Activated T-cell treated with anti-CD3 and anti-CD28 coated beads for 24 hours (primary cell): Measurements from ENCODE around the gene SGMS1.

Source experiments
- DNase-seq: peaks from one replicate; pipeline ENCODE4 v3.0.0-alpha.2; 2020; ENCODE audit warnings: low read depth

SGMS1 gene

DNA sequence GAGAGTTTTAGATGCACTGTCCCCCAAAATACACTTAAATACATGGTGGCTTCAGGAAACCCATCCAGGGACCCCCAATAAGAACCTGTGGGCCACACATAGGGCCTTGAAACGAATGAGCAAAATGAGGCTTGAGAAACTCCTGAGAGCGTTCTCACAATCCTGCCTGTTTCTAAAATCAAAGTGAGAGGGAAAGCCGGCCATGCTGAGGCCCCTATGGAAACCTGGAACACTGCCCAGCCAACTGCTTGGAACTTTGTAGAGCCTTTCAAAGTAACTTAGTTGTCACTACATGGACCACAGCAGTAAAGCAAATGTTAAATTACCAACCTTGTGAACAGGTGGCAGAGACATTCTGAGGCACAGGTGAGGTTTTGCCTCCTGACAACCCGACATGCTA, 13.4 kb downstream of the SGMS1 start:
- DNase-seq, result no peak

DNA sequence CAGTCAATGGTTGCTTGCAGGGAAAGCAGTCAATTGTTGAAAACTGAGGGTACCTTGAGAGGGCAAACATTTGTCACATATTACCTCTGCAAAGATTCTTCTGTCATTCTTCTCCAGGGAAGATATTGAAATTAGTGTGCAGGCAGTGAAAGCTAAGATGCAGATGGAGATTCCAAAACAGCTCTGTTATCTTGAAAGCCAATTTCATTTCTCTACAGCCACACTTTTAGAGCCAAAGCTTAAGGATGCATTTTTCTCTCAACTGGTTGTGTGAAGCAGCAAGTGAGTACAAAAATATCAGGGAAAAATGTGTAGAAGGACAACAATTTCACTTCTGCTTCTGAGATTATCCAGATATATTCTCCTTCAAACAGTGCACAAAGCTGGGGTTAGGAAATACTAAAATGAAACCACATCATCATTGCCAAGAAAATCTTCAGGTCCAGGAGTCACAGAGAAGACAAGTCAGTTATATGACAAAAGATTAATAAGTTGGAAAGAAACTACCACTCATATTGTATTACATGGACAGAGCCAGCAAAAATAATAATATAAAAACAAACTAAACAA, 16.3 kb downstream of the SGMS1 start:
- DNase-seq, result no peak

DNA sequence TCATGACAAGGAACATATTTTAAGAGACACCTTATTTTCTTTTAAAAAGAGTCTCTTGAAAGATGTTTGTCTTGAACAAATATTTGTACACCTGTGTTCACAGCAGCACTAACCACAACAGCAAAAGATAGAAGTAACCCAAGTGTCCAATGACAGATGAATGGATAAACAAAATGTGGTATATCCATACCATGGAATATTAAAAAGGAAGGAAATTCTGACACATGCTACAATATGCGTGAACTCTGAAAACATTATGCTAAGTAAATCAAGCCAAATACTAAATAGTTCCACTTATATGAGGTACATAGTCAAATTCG, 17.8 kb downstream of the SGMS1 start:
- no peak for DNase-seq

DNA sequence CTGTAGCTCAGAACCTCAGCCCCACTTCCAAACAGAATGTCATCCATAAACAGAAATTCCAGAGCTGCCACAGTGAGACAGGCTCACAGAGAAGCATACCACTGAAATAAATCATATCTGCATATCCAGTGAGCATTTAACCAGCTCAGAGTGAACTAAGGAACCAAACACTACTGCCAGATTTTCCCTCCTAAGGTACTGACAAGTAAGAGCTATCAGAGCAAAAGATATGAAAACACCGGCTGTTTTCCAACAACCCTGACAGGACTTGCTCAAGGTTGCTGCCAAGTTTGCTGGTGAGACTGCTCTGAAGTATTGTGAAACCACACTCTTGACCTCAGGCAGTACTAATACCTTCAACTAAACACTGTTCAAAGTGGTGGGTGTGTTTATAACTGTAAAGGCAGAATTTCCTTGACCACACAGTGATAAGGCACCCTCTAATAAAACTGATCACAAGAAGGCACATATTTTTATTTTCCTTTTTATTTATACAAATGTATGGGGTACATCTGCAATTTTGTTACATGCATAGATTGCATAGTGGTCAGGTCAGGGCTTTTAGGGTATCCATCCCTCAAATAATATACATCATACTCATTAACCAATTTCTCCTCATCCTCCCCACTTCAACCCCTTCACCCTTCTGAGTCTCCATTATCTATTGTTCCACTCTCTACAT, 18.3 kb downstream of the SGMS1 start:
- DNase-seq, result no peak

DNA sequence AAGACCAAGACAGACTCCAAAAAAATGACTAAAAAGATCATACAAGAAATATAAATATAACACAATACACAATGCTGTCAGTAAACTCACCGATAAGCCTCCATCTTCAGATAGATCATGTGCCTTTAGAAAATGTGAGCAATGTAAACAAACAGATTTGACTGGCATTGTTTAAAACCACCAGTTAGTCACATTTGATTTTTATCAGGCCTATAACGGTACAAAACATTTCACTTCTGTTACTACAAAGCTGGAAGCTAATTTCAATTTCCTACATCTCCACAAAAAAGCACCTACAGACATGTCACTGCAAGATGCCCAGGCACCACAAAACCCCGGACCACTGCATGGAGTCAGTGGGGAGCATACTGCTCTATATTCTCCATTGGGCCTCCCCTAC, 18.9 kb downstream of the SGMS1 start:
- no peak for DNase-seq

DNA sequence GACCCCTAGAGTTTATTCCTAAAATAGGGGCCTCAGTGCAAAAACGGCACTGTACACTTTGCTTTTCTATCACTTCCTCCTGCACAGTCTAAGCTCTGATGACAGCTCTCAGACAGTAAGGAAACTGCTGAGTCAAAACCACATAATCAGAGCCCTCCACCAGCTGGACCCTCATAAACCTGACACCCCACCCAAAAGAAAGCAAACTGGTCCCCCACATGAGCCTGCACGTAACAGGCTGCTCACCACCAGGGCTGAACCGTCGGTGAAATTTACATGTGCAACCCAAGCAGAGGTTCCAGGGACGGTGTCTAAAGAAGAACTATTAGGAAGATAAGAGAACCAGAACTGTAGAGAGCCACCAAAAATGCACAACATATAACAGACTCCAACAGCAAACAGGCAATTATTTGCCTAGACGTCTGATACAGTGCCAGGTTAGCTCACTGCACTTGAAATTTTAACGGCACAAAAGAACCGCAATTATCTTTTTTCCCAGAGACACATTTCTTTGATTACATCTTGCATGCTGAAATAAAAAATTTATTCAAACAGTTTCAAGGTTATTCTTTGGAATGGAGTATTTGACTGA, 19.6 kb downstream of the SGMS1 start:
- DNase-seq, result no peak

DNA sequence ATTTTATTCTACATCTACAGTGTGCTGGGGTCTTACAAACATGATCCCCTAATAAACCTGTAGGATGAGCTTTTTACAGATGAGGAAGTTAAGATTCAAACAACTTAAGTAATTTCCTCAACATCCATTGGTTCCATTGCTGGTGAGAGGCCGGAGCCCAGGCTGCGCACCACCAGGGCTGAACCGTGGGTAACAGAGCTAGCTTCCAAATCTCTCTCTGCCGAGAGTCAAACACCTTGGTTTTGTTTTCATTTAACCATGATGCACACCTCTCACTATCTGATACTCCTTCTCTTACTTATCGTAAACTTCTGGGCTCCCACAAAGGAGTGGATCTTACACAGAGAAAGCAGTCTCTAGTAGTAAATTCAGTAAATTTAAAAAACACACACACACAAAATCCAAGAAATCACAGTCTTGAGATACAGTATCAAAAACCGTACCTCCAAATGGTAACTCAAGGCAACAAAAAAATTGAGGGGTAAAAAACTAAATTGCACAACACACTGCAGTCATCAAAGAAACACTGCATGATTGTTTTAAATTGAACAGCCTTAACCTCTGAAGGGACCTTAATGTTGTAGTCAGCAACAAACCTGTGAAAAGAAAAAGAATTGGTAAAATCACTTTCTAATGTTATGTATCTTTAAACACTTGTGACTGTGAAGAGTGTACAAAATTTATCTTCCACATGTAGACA, 20.5 kb downstream of the SGMS1 start:
- DNase-seq, result no peak

DNA sequence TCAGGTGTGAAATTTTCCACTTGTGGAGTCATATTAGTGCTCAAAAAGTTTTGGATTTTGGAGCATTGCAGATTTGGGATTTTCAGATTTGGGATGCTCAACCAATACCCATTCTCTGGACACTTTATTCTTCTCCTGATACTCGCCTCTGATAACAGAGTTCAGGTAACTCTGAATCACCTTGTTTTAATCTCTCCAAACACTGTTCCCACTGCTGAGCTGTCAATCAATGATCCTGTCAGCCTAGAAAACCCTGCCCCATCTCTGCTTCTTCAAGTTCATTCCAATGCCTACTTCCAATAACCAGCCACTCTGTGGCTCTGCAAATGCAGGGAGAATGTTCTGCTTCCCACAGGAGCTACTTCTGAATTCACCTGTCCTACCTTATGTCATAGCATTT, 21.8 kb downstream of the SGMS1 start:
- DNase-seq, result no peak

DNA sequence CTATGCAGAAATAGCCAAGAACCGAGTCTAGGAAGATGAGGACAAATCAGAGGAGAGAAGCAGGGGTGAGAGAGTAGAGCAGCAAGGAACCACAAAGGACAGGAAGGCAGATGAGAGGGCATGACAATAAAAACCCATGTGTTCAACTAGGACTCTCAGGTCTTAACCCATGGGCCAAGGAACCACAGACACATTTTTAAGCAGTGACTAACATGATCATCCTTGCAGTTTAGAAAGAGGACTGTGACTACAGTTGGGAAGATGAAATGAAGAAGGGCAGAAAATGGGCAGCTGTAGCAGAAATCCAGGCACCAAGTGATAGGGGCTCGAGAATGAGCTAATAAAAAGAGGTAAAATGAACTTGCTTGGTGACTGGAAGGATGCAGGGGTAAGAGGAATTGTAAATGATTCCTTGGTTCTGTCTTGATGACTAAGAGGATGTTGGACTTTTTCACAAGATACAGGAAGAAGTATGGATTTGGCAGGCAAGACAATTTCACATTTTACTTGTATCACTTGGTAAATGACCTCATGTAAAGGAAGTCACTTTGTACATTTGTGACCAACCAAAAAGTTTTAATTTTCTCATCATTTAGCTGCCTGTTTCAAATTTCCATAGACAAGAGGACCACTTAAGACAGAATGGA, 22.8 kb downstream of the SGMS1 start:
- DNase-seq, result no peak

DNA sequence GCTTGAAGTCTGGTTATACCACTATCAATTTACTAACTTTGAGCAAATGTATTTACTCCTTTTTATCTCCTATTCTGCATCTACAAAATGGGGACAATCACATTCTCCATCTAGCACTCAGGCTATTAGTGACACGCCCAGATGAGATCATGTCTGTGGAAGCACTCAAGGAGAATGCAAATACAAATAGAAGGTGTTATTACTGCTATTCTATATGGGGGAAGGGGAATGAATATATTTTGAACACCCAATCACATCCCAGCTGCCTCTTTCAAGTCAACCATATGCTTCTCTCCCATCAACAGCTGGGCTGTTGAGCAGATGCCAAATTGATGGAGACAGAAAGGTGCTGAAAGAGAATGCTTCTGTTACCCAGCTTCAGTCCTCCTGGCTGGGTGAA, 23.5 kb downstream of the SGMS1 start:
- DNase-seq, result no peak

DNA sequence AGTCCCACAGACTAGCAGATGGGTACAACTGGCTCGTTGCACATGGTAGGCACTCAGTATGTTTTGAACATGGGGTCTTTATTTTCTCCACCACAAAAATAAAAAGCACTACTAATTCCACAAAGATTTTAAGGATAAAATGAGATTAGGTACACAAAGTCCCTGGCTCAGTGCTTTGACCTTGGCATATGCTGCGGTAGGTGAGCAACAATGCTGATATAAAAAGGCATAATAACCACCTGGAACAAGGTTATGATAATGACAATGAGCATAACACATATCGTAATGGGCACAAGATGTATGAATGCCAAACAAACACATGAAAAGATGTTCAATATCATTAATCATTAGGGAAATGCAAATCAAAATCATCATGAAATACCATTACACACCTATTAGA, 26.9 kb downstream of the SGMS1 start:
- DNase-seq, result no peak

DNA sequence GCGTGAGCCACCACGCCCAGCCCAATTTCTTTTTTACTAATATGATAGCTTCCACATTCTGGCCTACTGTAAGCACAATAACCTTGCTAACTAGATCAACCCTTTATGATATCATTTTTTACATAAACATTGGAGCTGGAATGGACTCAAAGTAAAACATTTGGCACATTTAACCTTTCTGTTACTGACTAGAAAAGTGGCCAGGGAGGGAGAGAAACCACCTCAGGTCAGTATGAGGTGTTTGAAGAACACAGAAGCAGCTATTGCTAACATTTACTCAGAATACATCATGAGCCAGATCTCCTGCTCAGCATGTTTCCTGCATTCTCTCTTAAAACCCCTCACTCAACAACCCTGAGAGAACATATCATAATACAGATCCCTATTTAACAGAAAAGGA, 27.3 kb downstream of the SGMS1 start:
- no peak for DNase-seq

DNA sequence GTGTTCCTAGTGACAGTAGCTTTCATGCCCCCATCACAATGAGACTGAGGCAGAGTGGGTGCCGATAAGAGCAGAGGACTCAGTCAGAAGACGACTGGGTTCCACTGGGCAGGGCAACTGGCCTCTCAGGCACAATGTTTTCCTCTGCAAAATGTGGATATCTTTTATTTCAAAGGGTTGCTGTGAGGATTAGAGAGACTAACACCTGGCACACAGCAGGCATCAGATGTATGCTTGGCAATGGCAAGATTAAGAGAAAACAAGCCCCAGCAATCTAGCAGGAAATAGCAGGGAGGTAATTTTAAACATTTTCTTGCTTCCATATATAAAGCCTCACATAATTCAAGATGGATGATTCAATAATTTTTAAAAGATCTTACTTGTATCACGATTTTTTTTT, 28.0 kb downstream of the SGMS1 start:
- DNase-seq, result no peak

DNA sequence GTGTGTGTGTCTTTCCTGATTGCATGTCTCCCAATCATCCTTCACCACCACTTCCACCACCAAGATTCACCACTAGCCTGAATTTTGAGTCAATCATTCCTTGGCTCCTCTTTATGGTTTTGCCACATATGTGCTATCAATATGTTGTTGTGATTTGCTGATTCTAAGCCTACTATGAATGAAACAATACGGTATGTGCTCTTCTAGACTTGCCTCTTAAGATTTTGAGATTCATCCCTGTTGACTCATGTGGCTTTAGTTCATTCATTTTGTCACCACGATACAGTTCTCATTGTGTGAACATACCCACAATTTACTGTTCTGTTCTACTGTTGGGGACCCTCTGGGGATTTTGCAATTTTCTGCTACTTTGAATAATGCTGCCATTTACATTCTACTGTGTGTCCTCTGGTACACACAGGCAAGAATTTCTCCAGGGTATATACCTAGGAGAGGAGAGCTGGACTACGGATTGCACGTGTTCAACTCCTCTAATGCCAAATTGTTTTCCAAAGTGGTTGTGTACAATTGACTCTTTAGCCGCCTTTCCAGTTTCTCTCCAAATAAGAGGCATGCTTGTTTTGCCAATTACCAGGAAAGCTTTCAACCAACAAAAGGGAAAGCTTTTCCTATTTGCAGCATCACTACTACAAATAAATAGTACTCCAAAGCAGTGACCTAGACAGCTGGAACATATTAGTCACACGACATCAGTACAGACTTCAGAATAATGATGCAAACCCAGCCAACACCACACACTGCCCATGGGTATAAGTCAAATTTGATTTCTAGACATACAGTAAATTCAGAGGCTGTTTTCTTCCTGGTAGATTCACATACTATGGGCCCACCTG, 30.0 kb downstream of the SGMS1 start:
- no peak for DNase-seq

DNA sequence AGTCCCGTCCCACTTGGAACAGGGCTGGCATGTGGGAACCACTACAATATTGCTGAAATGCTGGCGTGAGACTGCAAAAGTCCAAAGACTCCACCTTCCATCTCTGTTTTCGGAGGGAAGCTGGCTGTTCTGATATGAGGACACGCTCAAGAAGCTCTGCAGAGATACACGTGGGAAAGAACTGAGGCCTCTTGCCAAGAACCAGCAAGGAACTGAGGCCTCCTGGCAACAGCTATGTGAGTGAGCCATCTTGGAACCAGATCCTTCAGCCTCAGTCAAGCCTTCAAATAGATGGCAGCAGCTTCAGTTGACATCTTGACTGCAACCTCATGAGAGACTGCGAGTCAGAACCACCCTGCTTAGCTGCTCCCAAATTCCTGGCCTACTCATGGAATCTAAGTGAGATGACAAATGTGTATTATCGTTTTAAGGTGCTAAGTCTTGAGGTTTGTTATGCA, 30.8 kb downstream of the SGMS1 start:
- DNase-seq, result no peak

DNA sequence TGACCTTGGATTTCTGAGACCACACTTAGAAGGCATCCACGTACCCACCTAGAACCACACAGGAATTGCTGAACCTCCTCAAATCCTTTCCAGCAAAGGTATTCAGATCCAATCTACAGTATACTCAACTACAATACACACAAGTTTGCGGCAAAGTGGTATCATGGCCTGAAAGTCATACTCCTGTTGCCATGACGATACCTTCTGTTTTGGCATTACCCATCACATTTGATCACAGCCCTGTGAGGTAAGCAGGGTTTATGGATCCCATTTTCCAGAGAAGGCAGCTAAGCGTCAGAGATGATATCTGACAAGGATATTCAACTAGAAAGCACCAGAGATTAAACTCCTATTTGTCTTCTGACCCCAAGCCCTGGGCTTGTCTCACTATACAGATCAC, 32.8 kb downstream of the SGMS1 start:
- no peak for DNase-seq

DNA sequence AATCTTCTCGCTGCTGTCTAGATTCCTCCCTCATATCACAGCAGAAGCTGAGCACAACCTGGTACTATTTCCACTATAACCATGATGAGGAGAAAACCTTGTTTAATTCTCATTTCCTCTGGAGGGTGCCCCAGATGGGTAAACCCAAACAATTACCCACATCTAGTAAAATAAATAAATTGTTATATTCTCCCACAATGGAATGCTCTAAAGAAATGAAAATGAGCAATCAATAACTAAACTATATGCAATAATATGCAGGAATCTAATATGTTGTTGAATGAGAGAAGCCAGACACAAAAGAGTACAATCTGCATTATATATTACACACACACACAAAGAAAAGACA, 37.0 kb downstream of the SGMS1 start:
- DNase-seq, result no peak

DNA sequence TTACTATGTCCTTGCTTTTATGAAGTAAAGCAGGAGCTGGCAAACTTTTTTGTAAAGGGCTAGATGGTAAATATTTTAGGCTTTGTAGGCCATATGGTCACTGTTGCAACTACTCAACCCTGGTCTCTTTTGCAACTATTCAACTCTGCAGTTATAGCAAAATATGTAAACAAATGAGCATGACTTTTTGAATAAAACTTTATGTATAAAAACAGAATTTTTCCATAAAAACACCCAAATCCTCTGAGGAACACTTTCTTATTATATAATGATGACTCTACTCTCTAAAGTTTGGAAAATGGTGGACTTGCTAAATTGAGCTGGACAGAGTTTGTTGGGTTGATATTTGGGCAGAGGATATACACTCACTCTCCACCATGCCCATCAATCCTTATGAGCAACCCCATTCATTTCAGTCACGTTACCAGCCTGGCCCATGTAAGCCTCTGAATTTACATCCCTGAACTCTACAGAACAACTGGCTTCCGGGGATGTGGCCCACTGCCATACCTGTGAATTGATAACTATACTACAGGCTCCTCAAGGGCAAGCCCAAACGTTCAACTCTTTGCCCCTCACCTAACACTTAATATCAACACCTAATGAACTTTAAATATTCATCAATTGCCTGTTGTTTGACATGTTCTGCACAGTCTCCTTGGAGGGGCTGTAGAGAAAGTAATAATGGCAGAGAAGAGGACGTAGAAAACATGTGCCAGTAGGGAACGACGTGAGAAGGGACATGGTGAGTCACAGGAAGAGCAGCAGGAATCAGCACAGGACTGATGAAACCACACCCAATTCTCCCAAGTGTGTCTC, 37.6 kb downstream of the SGMS1 start:
- DNase-seq, result no peak

DNA sequence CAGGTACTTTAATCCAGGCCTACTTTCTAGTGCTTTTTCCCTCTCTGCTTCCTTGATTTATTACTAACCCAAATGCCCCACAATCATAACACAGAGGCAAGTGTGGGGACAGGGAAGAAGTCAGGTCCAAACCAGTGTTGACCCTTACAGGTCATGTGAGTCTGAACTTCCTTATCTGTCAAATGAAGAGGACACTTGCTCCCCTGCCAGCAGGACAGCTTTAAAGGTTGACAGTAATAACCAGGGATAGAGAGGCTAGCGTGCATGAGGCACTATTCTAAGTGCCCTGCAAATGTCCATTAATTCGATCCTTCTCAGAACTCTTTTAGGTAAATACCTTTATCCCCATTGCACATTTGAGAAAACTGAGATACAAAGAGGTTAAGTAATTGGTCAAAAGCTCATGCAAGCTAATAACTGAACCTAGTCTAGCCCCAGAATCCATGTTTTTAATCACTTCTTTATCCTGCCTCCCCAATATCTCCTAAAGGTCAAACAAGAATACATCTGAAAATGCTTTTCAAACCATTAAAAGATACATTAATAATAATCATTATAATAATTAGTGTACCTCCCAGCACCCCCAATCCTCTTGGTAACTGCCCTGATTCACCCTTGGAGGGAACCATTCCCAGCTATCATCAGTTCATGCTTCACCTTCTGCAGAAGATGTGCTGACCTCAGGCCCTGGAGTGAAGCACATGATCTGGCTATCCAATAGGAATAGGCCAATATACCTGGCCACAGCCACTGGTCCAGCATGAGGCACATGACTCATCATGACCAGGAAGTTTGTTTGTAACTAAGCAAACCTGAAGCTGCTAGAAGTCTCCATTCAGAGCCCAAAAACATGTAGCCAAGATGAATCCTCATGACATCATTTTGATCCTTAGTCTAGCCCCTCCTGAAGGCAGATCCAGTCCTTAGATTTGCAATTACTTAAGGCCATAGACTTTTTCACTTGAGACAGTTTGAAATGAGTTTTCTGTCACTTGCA, 40.7 kb downstream of the SGMS1 start:
- no peak for DNase-seq

DNA sequence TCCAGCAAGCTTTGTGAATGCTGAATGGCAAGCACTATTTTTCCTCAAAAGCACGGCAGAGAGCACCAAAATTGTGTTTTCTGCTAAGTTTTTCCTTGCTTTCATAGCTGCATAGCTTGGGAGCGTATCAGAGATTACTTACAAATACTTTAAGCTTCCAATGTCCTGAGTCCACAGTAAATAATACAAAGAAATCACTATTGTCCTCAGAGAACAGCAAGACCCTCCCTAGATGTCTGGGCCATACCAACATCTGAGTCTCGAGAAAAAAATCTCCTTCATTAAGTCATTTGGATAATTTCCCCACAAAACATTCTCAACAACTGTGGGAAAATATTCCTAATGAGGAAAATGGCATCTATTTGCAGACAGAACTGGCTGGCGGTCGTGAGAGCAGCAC, 41.7 kb downstream of the SGMS1 start:
- DNase-seq, result no peak
